HCT116 (cell line): ENCODE measurements around the gene FOXK1. TPM values are rescaled to one million over a fixed set of nuclear protein-coding genes. Genes with fewer than 3 reads are reported as not detected.

Experiments
- ATAC-seq: fragments of 200-7000 bp; cut with Tn5 transposase; 2 replicates; pipeline ENCODE4 v1.9.1; 2020; ENCODE audit warnings: mild to moderate bottlenecking, moderate library complexity
- BruUV-seq: library from RNA; stranded (reverse); fragments of 400-500 nt; replicated peaks from 2 replicates; lab custom pipeline; 2021; lab: Mats Ljungman, UMichigan
- CTCF ChIA-PET: fragments of 300-600 bp; sonication (Branson Sonifier 250); formaldehyde crosslinking; loops from one replicate; lab custom pipeline; 2021; ENCODE audit warnings: antibody characterized with exemption; lab: Charles Lee
- POLR2A ChIA-PET: fragments of 300-600, 350-600 bp; sonication (Branson Sonifier 250); formaldehyde crosslinking; loops from one replicate; lab custom pipeline; 2021; ENCODE audit warnings: antibody characterized with exemption; lab: Charles Lee
- RAD21 ChIA-PET, 2 experiments: fragments of 300-600 bp; sonication (Branson Sonifier 250); formaldehyde crosslinking; loops; one replicate each; lab custom pipeline; 2023; ENCODE audit warnings: low total read pairs in 2 of 2; ENCODE audit not compliant: uncharacterized antibody in 2 of 2, unreplicated experiment in 2 of 2, low non-redundant PET in 1 of 2; lab: Charles Lee
- DNase-seq: peaks from one replicate; pipeline ENCODE4 v3.0.0-alpha.2; 2010; ENCODE audit warnings: low read depth, low spot score
- H2AFZ ChIP-seq: fragments of 200-600 bp; shearing (Covaris generic), sonication (generic); 2 replicates; pipeline ENCODE4 v1.6.1; 2017; ENCODE audit warnings: low read depth, mixed run types, mixed read lengths, antibody characterized with exemption, low read length; ENCODE audit not compliant: poor library complexity, severe bottlenecking
- H3K27ac ChIP-seq: 2 replicates; pipeline ENCODE4 v1.5.1; 2012; ENCODE audit warnings: low read depth, low read length
- H3K27me3 ChIP-seq: fragments of 200-600 bp; sonication (generic); 2 replicates; pipeline ENCODE4 v1.6.1; 2016; ENCODE audit warnings: mixed run types, low read length, mixed read lengths; ENCODE audit not compliant: insufficient read depth
- H3K36me3 ChIP-seq, 2 experiments: fragments of 200-500 bp in 1 of 2; fragments of 200-600 bp in 1 of 2; sonication (Bioruptor generic) in 1 of 2; sonication (generic) in 1 of 2; 2 replicates each; pipeline versions ENCODE4 v1.5.1 to v1.6.1; 2014 to 2016; ENCODE audit warnings: low read length in 2 of 2, inconsistent platforms in 1 of 2, mixed read lengths in 1 of 2, mixed run types in 1 of 2; ENCODE audit not compliant: insufficient read depth in 2 of 2, control insufficient read depth in 1 of 2
- H3K4me1 ChIP-seq, 2 experiments: fragments of 200-600 bp in 1 of 2; sonication (generic) in 1 of 2; 2 replicates each; pipeline versions ENCODE4 v1.5.1 to v1.6.1; 2012 to 2017; ENCODE audit warnings: low read length in 2 of 2, inconsistent platforms in 1 of 2, mild to moderate bottlenecking in 1 of 2, mixed read lengths in 1 of 2, mixed run types in 1 of 2, moderate library complexity in 1 of 2; ENCODE audit not compliant: insufficient read depth in 2 of 2, control insufficient read depth in 1 of 2
- H3K4me2 ChIP-seq: fragments of 200-600 bp; sonication (generic); 2 replicates; pipeline ENCODE4 v1.6.1; 2017; ENCODE audit warnings: mixed run types, low read length, mixed read lengths
- H3K4me3 ChIP-seq, 2 experiments: fragments of 200-600 bp in 1 of 2; sonication (generic) in 1 of 2; replicated peaks in 1 of 2; 2 replicates each; pipeline ENCODE4 v1.5.1; 2011 to 2016; ENCODE audit warnings: low read length in 2 of 2, control low read depth in 1 of 2, low read depth in 1 of 2, mild to moderate bottlenecking in 1 of 2, mixed read lengths in 1 of 2, mixed run types in 1 of 2
- H3K79me2 ChIP-seq: fragments of 200-600 bp; sonication (generic); 2 replicates; pipeline ENCODE4 v1.6.1; 2017; ENCODE audit warnings: mild to moderate bottlenecking, mixed run types, low read length, moderate library complexity, mixed read lengths; ENCODE audit not compliant: insufficient read depth
- H3K9ac ChIP-seq: fragments of 200-600 bp; sonication (generic); 2 replicates; pipeline ENCODE4 v1.6.1; 2016; ENCODE audit warnings: low read length, mixed read lengths
- H3K9me2 ChIP-seq: fragments of 200-600 bp; sonication (generic), shearing (Covaris generic); 2 replicates; pipeline ENCODE4 v1.6.1; 2017; ENCODE audit warnings: mixed run types, mild to moderate bottlenecking, moderate library complexity; ENCODE audit not compliant: insufficient read depth
- H3K9me3 ChIP-seq, 2 experiments: fragments of 200-500 bp in 1 of 2; fragments of 200-600 bp in 1 of 2; sonication (Bioruptor generic) in 1 of 2; sonication (generic) in 1 of 2; 2 replicates each; pipeline ENCODE4 v1.6.1; 2014 to 2017; ENCODE audit warnings: low read length in 2 of 2, mixed read lengths in 2 of 2, inconsistent platforms in 1 of 2, low read depth in 1 of 2, mild to moderate bottlenecking in 1 of 2, mixed run types in 1 of 2, moderate library complexity in 1 of 2; ENCODE audit not compliant: control insufficient read depth in 1 of 2, insufficient read depth in 1 of 2
- H4K20me1 ChIP-seq: fragments of 200-600 bp; sonication (generic), shearing (Covaris generic); 2 replicates; pipeline ENCODE4 v1.6.1; 2017; ENCODE audit warnings: mixed run types, mild to moderate bottlenecking, moderate library complexity; ENCODE audit not compliant: insufficient read depth
- CBX3 ChIP-seq: IDR thresholded peaks from 2 replicates; pipeline ENCODE4 v1.6.1; 2012; ENCODE audit warnings: low read depth
- CEBPB ChIP-seq: IDR thresholded peaks from 2 replicates; pipeline ENCODE4 v1.6.1; 2012; ENCODE audit warnings: low read depth
- EGR1 ChIP-seq: IDR thresholded peaks from 2 replicates; pipeline ENCODE4 v1.6.1; 2012; ENCODE audit warnings: low read depth
- ELF1 ChIP-seq: IDR thresholded peaks from 2 replicates; pipeline ENCODE4 v1.6.1; 2012; ENCODE audit warnings: low read depth, borderline replicate concordance
- EZH2phosphoT487 ChIP-seq: fragments of 200-600 bp; IDR thresholded peaks from 2 replicates; pipeline ENCODE4 v1.6.1; 2018; ENCODE audit warnings: antibody characterized with exemption, borderline replicate concordance
- FOSL1 ChIP-seq: IDR thresholded peaks from 2 replicates; pipeline ENCODE4 v1.6.1; 2012; ENCODE audit warnings: low read depth
- JUND ChIP-seq: IDR thresholded peaks from 2 replicates; pipeline ENCODE4 v1.6.1; 2012
- POLR2A ChIP-seq: IDR thresholded peaks from 2 replicates; pipeline ENCODE4 v1.7.0; 2011; ENCODE audit warnings: borderline replicate concordance; ENCODE audit not compliant: insufficient read depth, insufficient read length; ENCODE audit errors: extremely low read depth
- POLR2AphosphoS5 ChIP-seq: IDR thresholded peaks from 2 replicates; pipeline ENCODE4 v1.6.1; 2011; ENCODE audit warnings: mild to moderate bottlenecking, low read depth, low read length, moderate library complexity
- RAD21 ChIP-seq: IDR thresholded peaks from 2 replicates; pipeline ENCODE4 v1.6.1; 2012; ENCODE audit warnings: low read depth, mild to moderate bottlenecking
- SIN3A ChIP-seq: IDR thresholded peaks from 2 replicates; pipeline ENCODE4 v1.6.1; 2012; ENCODE audit warnings: low read depth
- SP1 ChIP-seq: IDR thresholded peaks from 2 replicates; pipeline ENCODE4 v1.6.1; 2012; ENCODE audit warnings: low read depth
- TCF7L2 ChIP-seq: IDR thresholded peaks from 2 replicates; pipeline ENCODE4 v1.7.0; 2011; ENCODE audit warnings: borderline replicate concordance, inconsistent platforms; ENCODE audit not compliant: insufficient read depth, insufficient read length; ENCODE audit errors: extremely low read depth
- YY1 ChIP-seq: IDR thresholded peaks from 2 replicates; pipeline ENCODE4 v1.6.1; 2011; ENCODE audit warnings: low read length, low read depth, moderate library complexity, mild to moderate bottlenecking; ENCODE audit not compliant: insufficient replicate concordance; ENCODE audit errors: extremely low read depth
- ZFX ChIP-seq: fragments of 450-650 bp; IDR thresholded peaks from 2 replicates; pipeline ENCODE4 v1.6.1; 2017
- ZNF274 ChIP-seq: fragments of 200-500 bp; sonication (Bioruptor generic); IDR thresholded peaks from 2 replicates; pipeline ENCODE4 v1.6.1; 2014; ENCODE audit warnings: mild to moderate bottlenecking, low read depth, low read length, inconsistent platforms
- intact Hi-C: fragments of 100-400 bp; cut with micrococcal nuclease; formaldehyde crosslinking; loops from 2 replicates; pipeline ENCODE4 v1.10.0; 2022
- total RNA-seq: library from RNA; stranded (reverse); gene quantifications from one replicate; pipeline ENCODE4 v1.2.1, GENCODE V29; 2021; ENCODE audit not compliant: unreplicated experiment
- TF ChIP-seq, protein P1 (sequence below): IDR thresholded peaks from 2 replicates; pipeline ENCODE4 v1.6.1; 2012
- TF ChIP-seq, protein P2 (sequence below): IDR thresholded peaks from 2 replicates; pipeline ENCODE4 v1.6.1; 2012
- TF ChIP-seq, protein P3 (sequence below): IDR thresholded peaks from 2 replicates; pipeline ENCODE4 v1.6.1; 2011; ENCODE audit warnings: mild to moderate bottlenecking, low read length, moderate library complexity; ENCODE audit not compliant: insufficient replicate concordance; ENCODE audit errors: extremely low read depth

The FOXK1 gene
- total RNA-seq, 1 experiment from 2014 or later, result 60.5 TPM

DNA sequence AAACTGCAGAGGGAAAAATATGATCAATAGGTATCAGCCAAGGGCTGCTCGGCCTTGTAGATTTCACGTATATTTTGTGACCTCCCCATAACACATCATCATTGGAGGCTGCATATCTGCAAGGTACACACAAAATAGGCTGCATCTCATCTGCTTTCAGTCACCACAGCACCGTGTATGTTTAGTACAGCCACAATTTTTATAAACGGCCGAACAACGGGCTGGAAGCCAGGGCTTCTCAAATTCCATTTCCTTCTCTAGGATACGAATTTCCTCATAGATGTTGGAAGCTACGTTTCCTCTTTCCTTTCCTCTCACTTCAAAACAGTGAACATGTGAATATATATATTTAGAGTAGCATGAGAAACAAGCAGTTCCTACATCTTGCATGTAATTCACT is 20.2 kb upstream of the FOXK1 start (continued):
- TF ChIP-seq, protein P1, sequence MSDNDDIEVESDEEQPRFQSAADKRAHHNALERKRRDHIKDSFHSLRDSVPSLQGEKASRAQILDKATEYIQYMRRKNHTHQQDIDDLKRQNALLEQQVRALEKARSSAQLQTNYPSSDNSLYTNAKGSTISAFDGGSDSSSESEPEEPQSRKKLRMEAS, result no peak
- TF ChIP-seq YY1, result no peak
- TF ChIP-seq, all 23 proteins: peak for 0

DNA sequence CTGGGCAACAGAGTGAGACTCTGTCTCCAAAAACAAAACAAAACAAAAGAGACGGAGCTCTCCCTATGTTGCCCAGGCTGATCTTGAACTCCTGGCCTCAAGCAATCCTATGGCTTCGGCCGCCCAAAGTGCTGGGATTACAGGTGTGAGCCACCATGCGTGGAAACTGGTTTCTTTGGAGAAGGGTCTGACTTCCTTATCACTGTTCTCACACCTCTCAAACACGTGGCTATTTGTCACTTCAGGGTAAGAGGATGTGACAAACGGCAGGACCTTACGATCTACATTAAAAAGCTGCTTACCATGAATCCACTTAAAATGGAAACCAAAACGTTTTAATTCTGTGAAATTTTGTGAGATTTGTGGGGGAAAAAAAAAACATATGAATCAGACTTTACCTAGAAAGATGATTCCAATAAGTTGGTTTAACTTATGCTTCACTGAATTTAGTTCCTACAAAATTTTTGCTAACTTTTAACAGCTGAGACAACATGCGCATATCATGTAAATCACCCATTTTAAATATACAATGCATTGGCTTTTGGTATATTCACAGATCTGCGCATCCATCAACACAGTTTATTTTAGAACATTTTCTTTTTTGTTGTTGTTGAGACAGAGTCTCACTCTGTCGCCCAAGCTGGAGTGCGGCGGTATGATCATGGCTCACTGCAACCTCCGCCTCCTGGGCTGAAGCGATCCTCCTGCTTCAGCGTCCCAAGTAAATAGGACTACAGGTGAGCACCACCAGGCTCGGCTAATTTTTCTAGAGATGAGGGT is 18.7 kb upstream of the FOXK1 start:
- intact Hi-C loops, result no loop called here
- DNase-seq (no peak), ATAC-seq (no peak)
- Histone ChIP-seq H3K79me2 (no peaks in the 10 kb centered on the region), H3K9me2 (no peaks in the 10 kb centered on the region), H3K4me3 (no peak overlapping the region), H3K4me2 (no peak overlapping the region), H3K9me3 (peaks cover 0 to 4% of the 10 kb centered on the region in 2 experiments; a peak in 1 of 4 replicates), H3K4me1 (no peaks in the 10 kb centered on the region), H3K36me3 (no peaks in the 10 kb centered on the region), H3K27ac (no peak overlapping the region), H4K20me1 (no peaks in the 10 kb centered on the region), H3K27me3 (no peaks in the 10 kb centered on the region), H2AFZ (no peak overlapping the region), H3K9ac (no peak overlapping the region)
- RAD21 ChIA-PET, result no interaction called here
- POLR2A ChIA-PET, result no interaction called here
- TF ChIP-seq POLR2AphosphoS5 (no peak), EGR1 (no peak), TCF7L2 (no peak), YY1 (no peak), SIN3A (no peak), RAD21 (no peak), EZH2phosphoT487 (no peak), POLR2A (no peak), CBX3 (no peak), ELF1 (no peak), FOSL1 (no peak), ZFX (no peak), CEBPB (no peak), SP1 (no peak), ZNF274 (no peak), JUND (no peak)
- TF ChIP-seq, protein P1, result no peak
- TF ChIP-seq, protein P2, sequence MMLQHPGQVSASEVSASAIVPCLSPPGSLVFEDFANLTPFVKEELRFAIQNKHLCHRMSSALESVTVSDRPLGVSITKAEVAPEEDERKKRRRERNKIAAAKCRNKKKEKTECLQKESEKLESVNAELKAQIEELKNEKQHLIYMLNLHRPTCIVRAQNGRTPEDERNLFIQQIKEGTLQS, result no peak
- TF ChIP-seq, protein P3, sequence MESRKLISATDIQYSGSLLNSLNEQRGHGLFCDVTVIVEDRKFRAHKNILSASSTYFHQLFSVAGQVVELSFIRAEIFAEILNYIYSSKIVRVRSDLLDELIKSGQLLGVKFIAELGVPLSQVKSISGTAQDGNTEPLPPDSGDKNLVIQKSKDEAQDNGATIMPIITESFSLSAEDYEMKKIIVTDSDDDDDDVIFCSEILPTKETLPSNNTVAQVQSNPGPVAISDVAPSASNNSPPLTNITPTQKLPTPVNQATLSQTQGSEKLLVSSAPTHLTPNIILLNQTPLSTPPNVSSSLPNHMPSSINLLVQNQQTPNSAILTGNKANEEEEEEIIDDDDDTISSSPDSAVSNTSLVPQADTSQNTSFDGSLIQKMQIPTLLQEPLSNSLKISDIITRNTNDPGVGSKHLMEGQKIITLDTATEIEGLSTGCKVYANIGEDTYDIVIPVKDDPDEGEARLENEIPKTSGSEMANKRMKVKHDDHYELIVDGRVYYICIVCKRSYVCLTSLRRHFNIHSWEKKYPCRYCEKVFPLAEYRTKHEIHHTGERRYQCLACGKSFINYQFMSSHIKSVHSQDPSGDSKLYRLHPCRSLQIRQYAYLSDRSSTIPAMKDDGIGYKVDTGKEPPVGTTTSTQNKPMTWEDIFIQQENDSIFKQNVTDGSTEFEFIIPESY, result no peak
- BruUV-seq, result no TSS peak
- CTCF ChIA-PET, result no interaction called here
